HL-60 (cell line): ENCODE measurements around the gene CIDEC.
"Not testable (repeated sequence)": the region's sequence is repeated elsewhere in the genome, so short reads cannot be mapped to it uniquely, and the experiment has no call there.

Experiments used
- DNase-seq, 2 experiments: peaks; one replicate each; pipeline ENCODE4 v3.0.0-alpha.2; 2010 to 2020; ENCODE audit warnings: low read depth in 1 of 2, low spot score in 1 of 2
- H3K27ac ChIP-seq: fragments of 250-450 bp; sonication (Bioruptor Pico); replicated peaks from 2 replicates; pipeline ENCODE4 v1.5.1; 2020; ENCODE audit warnings: mild to moderate bottlenecking, moderate library complexity
- H3K27me3 ChIP-seq: fragments of 250-450 bp; sonication (Bioruptor Pico); 2 replicates; pipeline ENCODE4 v1.5.1; 2021; ENCODE audit warnings: mild to moderate bottlenecking, moderate library complexity; ENCODE audit not compliant: insufficient read depth, poor library complexity, severe bottlenecking
- H3K4me3 ChIP-seq: replicated peaks from 2 replicates; pipeline ENCODE4 v1.5.1; 2011; ENCODE audit warnings: mild to moderate bottlenecking, control low read depth, low read length; ENCODE audit not compliant: insufficient read depth
- CTCF ChIP-seq: IDR thresholded peaks from one replicate; pipeline ENCODE4 v1.5.1; 2011; ENCODE audit warnings: low read length, control low read depth, inconsistent platforms; ENCODE audit not compliant: insufficient read depth
- GABPA ChIP-seq: IDR thresholded peaks from 2 replicates; pipeline ENCODE4 v1.6.1; 2012; ENCODE audit warnings: low read depth
- POLR2AphosphoS5 ChIP-seq: IDR thresholded peaks from 2 replicates; pipeline ENCODE4 v1.6.1; 2012; ENCODE audit warnings: low read depth
- REST ChIP-seq: IDR thresholded peaks from 2 replicates; pipeline ENCODE4 v1.6.1; 2012; ENCODE audit warnings: low read depth; ENCODE audit not compliant: insufficient replicate concordance
- SPI1 ChIP-seq: IDR thresholded peaks from 2 replicates; pipeline ENCODE4 v1.6.1; 2012; ENCODE audit warnings: low read depth, mild to moderate bottlenecking, borderline replicate concordance

The CIDEC gene

GRCh38 chr3:9876991-9877390, 3.1 kb downstream of the CIDEC start:
- Histone ChIP-seq H3K4me3 (no peak overlapping the region), H3K27me3 (no peaks in the 10 kb centered on the region), H3K27ac (no peak overlapping the region)
- DNase-seq = no peak
- TF ChIP-seq POLR2AphosphoS5 = no peak
- no peak for TF ChIP-seq GABPA
- no peak for TF ChIP-seq REST
- TF ChIP-seq CTCF = no peak
- TF ChIP-seq SPI1 = no peak

- H3K27ac ChIP-seq, H3K4me3 ChIP-seq, H3K27me3 ChIP-seq, DNase-seq: not testable (repeated sequence)
Measured at GRCh38 chr3:9876255-9876654, 3.8 kb downstream of the CIDEC start.

- H3K27me3 ChIP-seq = no peaks in the 10 kb centered on the region
- no peak overlapping the region for H3K4me3 ChIP-seq
- DNase-seq = no peak
- no peak overlapping the region for H3K27ac ChIP-seq
- TF ChIP-seq SPI1 = no peak
- TF ChIP-seq REST = no peak
- TF ChIP-seq POLR2AphosphoS5 = no peak
Measured at GRCh38 chr3:9875448-9875847, 4.6 kb downstream of the CIDEC start.

GRCh38 chr3:9872067-9872466, 8.0 kb downstream of the CIDEC start:
- H3K4me3 ChIP-seq, H3K27me3 ChIP-seq, H3K27ac ChIP-seq: not testable (repeated sequence)

GRCh38 chr3:9870978-9871377, 9.1 kb downstream of the CIDEC start:
- DNase-seq = no peak

More at GRCh38 chr3:9872067-9872466, 8.0 kb downstream of the CIDEC start:
- DNase-seq = not testable (repeated sequence)

More at GRCh38 chr3:9870978-9871377, 9.1 kb downstream of the CIDEC start:
- no peak overlapping the region for H3K4me3 ChIP-seq
- no peak overlapping the region for H3K27ac ChIP-seq
- no peak for TF ChIP-seq POLR2AphosphoS5
- TF ChIP-seq REST = no peak
- TF ChIP-seq SPI1 = no peak
- TF ChIP-seq GABPA = no peak
- no peak for TF ChIP-seq CTCF
- H3K27me3 ChIP-seq = no peaks in the 10 kb centered on the region
